HG03060 (cell line): ENCODE results near the gene RASA3.
"Not testable (repeated sequence)": the region's sequence is repeated elsewhere in the genome, so short reads cannot be mapped to it uniquely, and the experiment has no call there.

ENCODE experiments used
- ATAC-seq: cut with Tn5 transposase; IDR thresholded peaks from one replicate; pipeline ENCODE4 v1.9.1; 2021; ENCODE audit warnings: low read depth, moderate number of reproducible peaks; ENCODE audit not compliant: unreplicated experiment

The RASA3 gene, protein sequence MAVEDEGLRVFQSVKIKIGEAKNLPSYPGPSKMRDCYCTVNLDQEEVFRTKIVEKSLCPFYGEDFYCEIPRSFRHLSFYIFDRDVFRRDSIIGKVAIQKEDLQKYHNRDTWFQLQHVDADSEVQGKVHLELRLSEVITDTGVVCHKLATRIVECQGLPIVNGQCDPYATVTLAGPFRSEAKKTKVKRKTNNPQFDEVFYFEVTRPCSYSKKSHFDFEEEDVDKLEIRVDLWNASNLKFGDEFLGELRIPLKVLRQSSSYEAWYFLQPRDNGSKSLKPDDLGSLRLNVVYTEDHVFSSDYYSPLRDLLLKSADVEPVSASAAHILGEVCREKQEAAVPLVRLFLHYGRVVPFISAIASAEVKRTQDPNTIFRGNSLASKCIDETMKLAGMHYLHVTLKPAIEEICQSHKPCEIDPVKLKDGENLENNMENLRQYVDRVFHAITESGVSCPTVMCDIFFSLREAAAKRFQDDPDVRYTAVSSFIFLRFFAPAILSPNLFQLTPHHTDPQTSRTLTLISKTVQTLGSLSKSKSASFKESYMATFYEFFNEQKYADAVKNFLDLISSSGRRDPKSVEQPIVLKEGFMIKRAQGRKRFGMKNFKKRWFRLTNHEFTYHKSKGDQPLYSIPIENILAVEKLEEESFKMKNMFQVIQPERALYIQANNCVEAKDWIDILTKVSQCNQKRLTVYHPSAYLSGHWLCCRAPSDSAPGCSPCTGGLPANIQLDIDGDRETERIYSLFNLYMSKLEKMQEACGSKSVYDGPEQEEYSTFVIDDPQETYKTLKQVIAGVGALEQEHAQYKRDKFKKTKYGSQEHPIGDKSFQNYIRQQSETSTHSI

DNA sequence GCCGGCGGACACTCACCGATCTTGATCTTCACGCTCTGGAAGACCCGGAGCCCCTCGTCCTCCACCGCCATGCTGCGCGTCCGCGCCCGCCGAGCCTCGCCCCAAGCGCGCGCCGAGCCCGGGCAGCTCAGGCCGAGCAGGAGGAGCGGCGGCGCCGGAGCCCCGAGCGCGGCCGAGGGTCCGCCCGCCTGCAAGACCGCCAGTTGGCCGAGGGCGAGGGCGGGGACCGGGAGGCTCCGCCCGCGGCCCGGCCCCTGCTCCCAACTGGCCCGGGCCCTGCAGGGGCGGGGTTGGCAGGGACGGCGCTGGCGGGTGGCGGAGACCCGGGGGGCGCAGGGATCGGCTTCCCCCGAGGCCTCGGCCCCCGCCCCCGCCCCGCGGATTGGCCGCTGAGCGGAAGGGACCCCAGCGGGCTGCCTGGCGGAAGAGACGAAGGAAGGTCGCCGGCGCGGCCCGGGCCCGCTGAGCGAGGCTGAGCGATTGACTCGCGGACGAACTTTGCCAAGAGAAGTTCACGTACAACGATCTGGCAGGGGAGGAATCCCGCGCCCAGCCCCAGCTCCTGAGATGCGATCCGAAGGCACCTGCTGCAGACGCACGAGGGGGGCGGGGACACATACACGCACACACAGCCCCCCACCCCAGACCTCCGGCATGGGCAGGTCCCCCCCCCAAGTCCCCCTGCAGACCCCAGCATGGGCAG lies at the start of gene RASA3:
TSS of gene RASA3 (minus strand) at position 205 of the 703 bp plus-strand sequence. CDS start at position 71, 134 bp downstream.
- no peak for ATAC-seq

DNA sequence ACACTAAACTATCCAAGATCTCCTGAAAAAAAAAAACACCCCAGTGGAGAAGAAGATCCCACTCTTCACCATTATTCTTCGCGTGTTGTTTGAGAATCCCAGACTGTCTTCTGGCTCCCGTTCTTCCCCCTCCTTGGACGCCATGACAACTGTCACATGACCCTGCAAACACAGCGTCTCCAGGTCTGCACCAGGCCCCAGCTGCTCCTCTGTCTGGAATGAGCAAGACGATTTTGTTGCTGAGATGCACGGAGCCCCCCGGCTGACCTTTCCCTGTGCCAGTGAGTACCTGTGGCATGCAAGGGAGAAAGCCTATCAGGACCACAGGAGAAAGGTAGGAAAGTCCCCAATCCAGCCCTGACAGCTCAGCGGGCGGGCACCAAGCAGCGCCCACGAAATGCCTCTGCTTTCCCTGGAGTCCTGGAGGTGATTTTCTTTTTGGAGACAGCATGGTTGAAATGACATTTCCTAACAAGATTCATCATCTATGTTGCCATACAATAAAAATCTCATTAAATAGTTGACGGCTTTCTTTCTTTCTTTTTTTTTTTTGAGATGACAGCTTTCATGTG lies 46.8 kb upstream of the RASA3 start, which contains the start of gene CFAP97D2:
TSS of gene CFAP97D2 (plus strand) at position 171 of the 572 bp plus-strand sequence. CDS start at position 245, 74 bp downstream.
- no peak for ATAC-seq

DNA sequence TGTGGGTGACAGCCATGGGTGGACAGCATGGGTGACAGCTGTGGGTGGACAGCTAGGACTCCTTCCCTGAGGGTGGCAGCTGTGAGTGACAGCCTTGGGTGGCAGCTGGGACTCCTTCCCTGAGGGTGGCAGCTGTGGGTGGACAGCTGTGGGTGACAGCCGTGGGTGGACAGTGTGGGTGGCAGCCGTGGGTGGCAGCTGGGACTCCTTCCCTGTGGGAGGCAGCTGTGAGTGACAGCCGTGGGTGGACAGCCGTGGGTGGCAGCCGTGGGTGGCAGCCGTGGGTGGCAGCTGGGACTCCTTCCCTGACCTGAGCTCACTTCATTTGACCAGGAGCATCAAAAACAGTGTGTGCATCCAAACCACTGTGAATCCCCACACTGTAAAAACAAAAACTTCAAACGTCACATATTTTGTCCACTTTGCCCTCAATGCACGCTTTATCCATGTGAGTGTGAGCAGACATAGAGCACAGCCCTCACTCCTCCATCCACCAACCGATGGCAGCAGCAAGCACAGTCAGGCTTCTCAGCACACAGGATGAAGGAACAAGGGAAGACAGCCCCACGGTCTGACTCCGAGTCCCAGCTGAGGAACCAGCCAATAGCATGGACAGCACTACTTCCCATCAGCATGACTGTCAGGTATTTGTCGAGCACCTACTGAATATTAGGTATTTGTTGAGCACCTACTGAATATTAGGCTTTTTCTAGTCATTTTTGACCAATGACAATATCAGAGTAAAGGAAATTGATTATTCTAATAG lies 45.0 kb upstream of the RASA3 start:
- ATAC-seq: no peak

DNA sequence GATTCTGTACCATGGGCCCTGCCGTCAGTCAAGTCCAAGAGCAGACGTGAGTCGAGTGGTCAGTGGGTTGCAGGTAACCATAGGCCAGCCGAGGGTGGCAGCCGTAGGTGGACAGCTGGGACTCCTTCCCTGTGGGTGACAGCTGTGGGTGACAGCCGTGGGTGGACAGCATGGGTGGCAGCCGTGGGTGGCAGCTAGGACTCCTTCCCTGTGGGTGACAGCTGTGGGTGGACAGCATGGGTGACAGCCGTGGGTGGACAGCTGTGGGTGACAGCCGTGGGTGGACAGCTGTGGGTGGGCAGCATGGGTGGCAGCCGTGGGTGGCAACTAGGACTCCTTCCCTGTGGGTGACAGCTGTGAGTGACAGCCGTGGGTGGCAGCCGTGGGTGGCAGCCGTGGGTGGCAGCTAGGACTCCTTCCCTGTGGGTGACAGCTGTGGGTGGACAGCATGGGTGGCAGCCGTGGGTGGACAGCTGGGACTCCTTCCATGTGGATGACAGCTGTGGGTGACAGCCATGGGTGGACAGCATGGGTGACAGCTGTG lies 44.0 kb upstream of the RASA3 start:
- ATAC-seq: not testable (repeated sequence)

DNA sequence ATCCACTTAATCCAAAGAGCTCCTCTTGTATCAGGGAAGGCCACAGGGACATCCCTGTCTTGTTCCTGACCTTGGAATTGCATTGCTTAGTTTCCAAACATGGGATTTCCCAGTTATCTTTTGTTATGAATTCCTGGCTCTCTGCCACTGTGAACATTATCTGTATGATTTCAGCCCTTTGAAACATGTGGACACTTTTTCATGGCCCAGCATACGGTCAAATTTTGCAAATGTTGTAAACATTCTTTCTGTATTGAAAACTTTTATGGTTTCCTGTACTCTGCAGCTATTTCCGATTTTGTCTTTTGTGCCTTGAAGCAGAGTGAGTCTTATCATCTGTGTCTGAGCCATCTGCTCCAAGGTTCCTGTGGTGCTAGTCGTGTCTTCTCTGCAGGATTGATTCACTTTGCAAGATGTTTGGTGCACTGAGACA lies 42.1 kb upstream of the RASA3 start:
- ATAC-seq: no peak

DNA sequence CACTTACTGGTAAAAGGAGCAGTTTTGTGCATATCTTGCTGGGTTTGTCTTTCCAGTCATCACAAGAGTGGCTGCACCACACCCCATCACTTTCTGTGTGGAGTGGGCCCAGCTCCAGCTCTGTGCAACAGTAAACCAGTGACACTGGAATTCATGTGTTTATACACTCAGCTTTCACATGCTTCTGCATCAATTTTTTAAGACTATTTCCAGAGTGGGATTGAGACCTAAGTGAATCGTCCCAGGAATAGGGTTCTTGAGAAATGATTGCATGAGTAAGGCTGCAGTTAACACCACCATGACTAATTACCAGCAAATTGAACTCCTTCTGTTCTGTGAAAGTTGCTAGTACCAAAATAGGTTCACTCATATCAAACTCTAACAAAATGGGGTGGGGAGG lies 41.3 kb upstream of the RASA3 start:
- no peak for ATAC-seq

DNA sequence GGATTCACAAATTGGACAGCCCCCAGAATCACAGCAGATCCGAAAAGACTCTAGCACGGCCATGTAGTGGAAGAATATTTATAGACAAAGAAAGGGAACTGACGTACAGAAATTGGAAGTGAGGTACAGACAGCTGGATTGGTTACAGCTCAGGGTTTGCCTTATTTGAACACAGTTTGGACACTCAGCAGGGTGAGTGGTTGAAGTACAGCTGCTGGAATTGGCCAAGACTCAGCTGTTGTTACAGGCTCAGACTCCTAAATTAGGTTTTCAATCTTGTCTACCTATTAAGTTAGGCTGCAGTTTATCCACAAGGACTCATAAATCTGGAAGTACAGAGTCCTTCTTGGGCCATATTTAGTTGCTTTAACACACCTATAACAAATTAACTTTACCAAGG lies 40.8 kb upstream of the RASA3 start:
- no peak for ATAC-seq

DNA sequence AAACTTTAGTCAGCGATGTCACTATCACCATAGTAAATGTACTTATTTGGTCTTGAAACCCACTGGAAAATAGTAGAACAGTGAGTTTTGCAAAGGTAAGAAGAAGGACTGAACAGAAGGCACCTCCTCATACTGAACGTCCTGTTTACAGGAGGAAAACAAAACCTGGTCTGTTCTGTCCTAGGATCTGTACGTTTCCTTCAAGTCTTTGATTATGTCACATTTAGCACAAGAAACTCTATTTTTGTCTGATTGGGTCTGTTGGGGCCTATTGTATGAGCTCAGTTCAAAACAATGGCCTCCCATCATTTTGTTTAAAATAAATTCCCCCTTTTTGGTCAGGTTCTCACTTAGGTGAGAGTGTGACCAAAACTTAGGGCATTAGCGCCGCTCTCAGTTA lies 35.5 kb upstream of the RASA3 start:
- ATAC-seq: no peak

DNA sequence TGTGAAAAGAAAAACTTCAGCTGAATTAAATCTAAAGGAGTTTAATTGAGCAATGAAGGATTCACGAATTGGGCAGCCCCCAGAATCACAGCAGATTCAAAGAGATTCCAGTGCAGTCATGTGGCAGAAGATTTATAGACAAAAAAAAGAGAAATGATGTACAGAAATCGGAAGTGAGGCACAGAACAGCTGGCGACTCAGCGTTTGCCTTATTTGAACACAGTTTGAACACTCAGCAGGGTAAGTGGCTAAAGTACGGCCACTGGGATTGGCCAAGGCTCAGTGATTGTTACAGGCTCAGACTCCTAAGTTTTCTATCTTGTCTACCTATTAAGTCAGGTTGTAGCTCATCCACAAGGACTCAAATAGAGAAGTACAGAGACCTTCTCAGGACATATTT lies 35.0 kb upstream of the RASA3 start:
- ATAC-seq: no peak

DNA sequence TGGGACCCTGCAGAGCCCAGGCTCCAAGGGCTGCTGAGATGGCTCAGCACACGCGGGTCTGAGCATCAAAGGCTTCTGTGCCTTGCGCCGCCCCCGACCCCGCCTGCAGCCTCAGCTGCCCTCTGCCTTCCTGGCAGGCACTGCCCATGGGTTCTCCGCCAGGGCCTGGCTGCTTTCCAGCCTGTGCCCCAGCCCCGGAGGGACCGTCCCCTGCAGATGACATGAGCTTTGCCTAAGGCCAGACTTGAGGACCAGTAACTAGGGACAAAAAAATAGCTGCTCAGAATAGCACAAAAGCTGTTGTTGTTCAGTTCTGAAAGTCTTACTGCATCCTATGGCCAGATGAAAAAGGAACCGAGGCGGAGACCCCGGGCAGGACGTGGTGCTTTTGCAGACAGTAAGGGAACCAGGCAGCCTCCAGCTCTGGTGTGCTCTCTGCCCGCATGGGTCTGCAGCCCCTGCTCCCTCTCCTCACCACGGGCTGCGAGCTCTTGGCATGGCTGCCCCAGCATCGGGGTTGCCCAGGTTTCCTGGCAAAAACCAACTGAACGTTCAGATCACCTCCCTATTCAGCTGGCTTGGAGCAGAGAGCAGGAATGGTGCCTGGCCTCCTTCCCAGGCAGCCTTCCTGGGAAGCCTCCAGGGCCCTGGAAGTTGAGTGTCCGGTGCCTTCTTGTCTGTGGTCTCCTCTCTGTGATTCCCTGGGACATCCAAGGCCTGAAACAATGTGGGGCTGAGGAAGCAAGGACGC lies 34.1 kb upstream of the RASA3 start:
- no peak for ATAC-seq

DNA sequence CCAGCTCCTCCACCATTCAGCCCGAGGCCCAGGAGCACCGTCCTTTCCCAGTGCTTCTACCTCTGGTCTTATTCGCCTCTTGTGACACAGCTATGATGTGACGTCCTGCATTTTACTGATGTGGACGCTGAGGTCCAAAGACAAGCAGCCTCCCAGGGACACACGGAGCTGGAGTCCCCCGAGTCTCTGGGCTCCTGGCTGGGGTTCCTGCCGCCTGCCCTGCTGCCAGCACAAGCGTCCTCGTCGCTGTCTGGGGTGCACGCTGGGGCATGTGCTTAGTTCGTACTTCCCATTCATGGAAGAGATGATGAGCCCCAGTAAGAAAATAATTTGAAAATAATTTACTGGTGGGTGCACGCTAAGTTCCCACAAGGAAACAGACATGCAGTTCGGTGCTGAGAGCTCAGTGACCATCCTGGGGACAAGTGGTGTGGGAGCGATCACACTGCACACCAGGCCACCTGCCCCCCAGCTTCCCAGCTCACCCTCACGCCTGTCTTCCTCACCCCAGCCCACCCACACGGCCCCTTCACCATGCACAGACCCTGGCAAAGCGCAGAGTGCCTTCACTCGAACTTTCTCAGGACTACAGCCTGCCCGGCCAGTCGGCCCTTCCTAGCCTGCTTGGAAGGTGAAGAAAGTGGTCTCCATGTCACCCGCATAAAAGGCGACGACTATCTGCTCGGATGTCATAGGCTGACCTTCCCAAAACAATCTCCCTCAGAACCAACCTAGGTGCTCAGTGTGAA lies 32.4 kb upstream of the RASA3 start:
- ATAC-seq: no peak

DNA sequence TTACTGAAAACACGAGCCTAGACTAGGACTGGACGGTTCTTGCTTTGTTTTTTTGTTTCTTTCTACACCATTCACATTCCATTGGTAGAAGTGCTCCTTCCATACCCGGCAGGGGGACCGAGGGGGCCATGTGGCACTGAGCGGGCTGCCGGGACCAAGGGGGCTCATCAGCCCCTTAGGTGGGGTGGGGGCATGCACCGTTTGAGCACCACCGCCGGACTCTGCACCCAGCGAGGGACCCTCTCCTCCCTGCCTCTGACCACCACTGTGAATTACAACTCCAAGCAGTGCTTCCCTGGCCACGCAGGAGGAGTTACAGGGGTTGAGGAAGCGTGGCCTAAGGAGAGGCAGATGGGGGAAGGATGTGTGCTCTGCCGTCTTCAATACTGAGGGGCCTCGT lies 31.6 kb upstream of the RASA3 start:
- no peak for ATAC-seq

DNA sequence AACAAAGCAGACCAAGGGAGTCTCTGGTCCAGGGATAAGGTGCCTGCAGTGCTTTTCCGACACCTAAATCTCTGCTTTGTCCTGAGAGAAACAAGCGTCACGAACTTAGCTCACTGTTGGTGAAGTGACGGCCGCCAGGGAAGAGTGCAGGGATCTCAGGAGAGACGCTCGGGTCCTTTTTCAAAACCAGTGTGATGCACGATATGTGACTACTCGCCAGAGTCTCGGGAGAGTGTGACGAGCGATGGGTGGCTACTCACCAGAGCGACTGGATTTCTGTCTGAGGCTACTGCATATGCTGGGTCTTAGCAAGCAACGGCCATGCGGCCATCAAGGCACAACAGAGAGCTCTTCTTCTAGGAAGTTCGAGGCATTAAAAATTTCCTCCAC lies 30.1 kb upstream of the RASA3 start:
- no peak for ATAC-seq

DNA sequence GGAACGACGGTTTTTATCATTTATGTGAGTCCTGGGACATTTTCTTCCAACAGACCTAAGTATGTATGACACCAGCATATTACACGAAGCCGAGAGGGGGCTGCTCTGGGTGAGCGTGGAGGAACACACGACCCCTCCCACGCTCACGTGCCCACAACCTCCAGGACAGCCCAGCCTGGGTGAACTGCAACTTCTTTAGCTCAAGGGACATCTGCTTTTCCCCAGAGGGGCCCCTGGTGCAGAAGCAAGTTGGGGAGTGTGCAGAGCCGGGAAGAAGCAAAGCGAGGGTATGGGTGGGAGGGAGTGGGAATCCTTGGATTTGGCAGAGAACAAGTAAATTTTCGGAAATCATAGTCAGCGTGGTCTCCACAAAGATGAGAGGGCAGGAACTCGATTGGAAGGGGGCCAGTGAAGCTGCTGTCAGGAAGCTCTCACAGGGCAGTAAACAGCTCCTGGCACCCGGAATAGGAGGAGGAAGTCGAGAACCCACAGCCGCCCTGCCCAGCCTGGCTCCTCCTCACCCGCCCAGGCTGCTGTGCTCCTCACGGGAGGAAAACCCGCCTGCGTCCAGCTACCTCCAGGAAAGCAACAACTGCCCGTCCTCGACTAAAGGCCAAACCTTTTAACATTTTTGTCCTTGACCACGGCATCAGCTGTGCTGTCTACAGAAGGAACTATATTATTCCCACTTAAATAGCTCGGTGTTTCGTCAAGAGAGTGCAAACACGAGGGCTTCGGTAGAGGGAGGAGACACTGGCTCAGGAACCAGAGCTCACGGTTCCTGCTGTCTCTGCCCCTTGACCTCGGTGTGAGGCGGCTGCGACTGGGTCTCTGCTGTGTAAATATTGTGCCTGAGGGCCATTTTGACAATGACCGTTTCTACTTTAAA lies 29.5 kb upstream of the RASA3 start:
- no peak for ATAC-seq

DNA sequence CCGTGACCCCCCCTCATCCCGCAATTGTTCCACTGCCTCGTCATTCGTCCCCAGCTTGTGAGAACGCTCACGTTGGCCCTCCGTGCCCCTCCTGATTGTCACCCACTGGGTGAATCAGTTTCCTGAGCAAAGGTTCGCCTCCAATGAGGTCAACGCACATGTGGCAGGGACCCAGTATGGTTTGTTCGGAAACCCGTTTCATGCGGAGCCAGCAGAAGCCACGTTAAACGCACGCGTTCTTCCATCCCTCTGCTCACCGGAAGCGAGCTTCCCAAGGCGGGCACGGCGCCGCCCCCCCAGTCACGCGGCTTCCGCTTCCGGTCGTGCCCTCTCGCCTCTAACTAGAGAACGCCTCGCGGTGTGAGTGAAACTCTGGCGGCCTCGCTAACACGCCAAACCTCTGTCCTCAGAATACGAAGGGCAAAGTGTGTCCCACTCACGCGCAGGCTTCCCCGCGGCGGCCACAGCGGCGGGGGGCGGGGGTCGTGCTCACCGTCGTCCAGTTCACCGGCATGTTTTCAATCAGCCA lies 28.7 kb upstream of the RASA3 start:
- ATAC-seq: no peak

DNA sequence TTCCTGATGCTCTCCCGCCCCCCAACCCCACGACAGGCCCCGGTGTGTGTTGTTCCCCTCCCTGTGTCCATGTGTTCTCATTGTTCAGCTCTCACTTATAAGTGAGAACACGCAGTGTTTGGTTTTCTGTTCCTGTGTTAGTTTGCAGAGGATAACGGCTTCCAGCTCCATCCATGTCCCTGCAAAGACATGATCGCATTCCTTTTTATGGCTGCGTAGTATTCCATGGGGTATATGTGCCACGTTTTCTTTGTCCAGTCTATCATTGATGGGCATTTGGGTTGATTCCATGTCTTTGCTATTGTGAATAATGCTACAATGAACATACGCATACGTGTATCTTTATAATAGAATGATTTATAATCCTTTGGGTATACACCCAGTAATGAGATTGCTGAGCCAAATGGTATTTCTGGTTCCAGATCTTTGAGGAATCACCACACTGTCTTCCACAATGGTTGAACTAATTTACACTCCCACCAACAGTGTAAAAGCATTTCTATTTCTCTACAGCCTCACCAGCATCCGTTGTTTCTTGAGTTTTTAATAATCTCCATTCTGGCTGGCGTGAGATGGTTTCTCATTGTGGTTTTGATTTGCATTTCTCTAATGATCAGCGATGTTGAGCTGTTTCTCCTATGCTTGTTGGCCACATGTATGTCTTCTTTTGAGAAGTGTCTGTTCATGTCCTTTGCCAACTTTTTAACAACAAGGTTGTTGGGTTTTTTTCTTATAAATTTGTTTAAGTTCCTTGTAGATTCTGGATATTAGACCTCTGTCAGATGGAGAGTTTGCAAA lies 26.6 kb upstream of the RASA3 start:
- not testable (repeated sequence) for ATAC-seq
